Chondrocyte (in vitro differentiated cells): ENCODE measurements around the gene TTC3. TPM values are rescaled to one million over a fixed set of nuclear protein-coding genes. Genes with fewer than 3 reads are reported as not detected.
A peak's percentile ranks its signal among the peaks of the same experiment; 100 is the strongest.

Experiments used
- DNase-seq: peaks from one replicate; pipeline ENCODE4 v3.0.0; 2021; ENCODE audit warnings: mixed read lengths, low spot score
- H3K27ac Mint-ChIP-seq: one replicate; pipeline ENCODE4 v1.8.0; 2021; ENCODE audit warnings: mild to moderate bottlenecking, moderate library complexity, mixed read lengths; ENCODE audit not compliant: unreplicated experiment
- H3K27me3 Mint-ChIP-seq: 2 replicates; pipeline ENCODE4 v1.8.0; 2021; ENCODE audit warnings: low read depth, mixed read lengths
- H3K36me3 Mint-ChIP-seq: 2 replicates; pipeline ENCODE4 v1.8.0; 2021; ENCODE audit warnings: low read depth, mixed read lengths
- H3K4me1 Mint-ChIP-seq: 2 replicates; pipeline ENCODE4 v1.8.0; 2021; ENCODE audit warnings: low read depth, mild to moderate bottlenecking, mixed read lengths
- H3K4me3 Mint-ChIP-seq: one replicate; pipeline ENCODE4 v1.8.0; 2021; ENCODE audit warnings: mild to moderate bottlenecking, moderate library complexity, mixed read lengths; ENCODE audit not compliant: unreplicated experiment
- H3K9me3 Mint-ChIP-seq: 2 replicates; pipeline ENCODE4 v1.8.0; 2021; ENCODE audit warnings: low read depth, mixed read lengths
- CTCF ChIP-seq: fragments of 200-600 bp; sonication (generic); IDR thresholded peaks from 2 replicates; pipeline ENCODE4 v1.5.0; 2021; ENCODE audit warnings: antibody characterized with exemption, mild to moderate bottlenecking, moderate library complexity
- total RNA-seq: library from RNA; stranded (reverse); gene quantifications from 3 replicates; pipeline ENCODE4 v1.2.1, GENCODE V29; 2021

The TTC3 gene
- total RNA-seq, 1 donor from 2014 or later, result 258 TPM

GRCh38 chr21:37227071-37228002, 154.3 kb downstream of the TTC3 start:
- peak overlapping the region; percentile 41 for H3K27ac Mint-ChIP-seq
- H3K27me3 Mint-ChIP-seq, result no peaks in the 10 kb centered on the region
- peaks cover 50% of the 10 kb centered on the region for H3K36me3 Mint-ChIP-seq
- DNase-seq, result no peak
- no peaks in the 10 kb centered on the region for H3K9me3 Mint-ChIP-seq
- no peaks in the 10 kb centered on the region for H3K4me1 Mint-ChIP-seq
- TF ChIP-seq CTCF, result no peak
- H3K4me3 Mint-ChIP-seq, result no peak overlapping the region

- Mint-ChIP-seq H3K27ac (no peak overlapping the region), H3K36me3 (peaks cover 49% of the 10 kb centered on the region), H3K27me3 (no peaks in the 10 kb centered on the region), H3K4me3 (no peak overlapping the region), H3K9me3 (no peaks in the 10 kb centered on the region), H3K4me1 (no peaks in the 10 kb centered on the region)
- DNase-seq, result no peak
- no peak for TF ChIP-seq CTCF
Observed at GRCh38 chr21:37228003-37228400, 154.9 kb downstream of the TTC3 start.

DNA sequence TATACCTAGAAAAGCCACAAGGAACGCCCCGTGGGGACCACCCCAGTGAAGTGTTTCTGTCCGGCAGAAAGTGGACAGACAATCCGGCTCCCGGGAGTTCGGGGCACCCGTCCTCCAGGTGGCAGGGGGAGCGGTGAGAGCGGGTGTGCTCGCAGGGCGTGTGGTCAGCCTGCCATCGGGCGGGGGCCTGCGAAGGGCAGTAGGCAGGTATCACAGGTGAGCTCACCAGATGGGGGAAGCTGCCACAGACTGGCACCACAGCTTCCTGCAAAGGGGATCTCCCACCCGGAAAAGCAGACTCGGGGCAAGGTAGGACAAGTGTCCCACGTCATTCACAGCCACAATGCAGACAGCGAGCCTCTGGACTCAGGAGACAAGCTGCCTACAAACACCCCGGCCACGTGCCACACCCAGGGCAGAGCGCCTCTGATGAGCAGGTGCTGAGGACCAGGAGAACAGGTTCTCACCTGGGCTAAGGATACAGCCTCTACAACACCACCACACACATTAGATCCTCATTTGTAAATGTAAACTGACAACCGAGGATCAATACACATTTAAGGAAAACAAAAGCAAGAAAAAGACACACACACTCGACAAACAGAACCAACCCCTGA, 157.7 kb downstream of the TTC3 start:
- H3K9me3 Mint-ChIP-seq, result no peaks in the 10 kb centered on the region
- no peak overlapping the region for H3K4me3 Mint-ChIP-seq
- H3K27ac Mint-ChIP-seq, result no peak overlapping the region
- H3K27me3 Mint-ChIP-seq, result no peaks in the 10 kb centered on the region
- no peak for DNase-seq
- H3K4me1 Mint-ChIP-seq, result no peaks in the 10 kb centered on the region
- TF ChIP-seq CTCF, result no peak
- H3K36me3 Mint-ChIP-seq, result peaks cover 31% of the 10 kb centered on the region

DNA sequence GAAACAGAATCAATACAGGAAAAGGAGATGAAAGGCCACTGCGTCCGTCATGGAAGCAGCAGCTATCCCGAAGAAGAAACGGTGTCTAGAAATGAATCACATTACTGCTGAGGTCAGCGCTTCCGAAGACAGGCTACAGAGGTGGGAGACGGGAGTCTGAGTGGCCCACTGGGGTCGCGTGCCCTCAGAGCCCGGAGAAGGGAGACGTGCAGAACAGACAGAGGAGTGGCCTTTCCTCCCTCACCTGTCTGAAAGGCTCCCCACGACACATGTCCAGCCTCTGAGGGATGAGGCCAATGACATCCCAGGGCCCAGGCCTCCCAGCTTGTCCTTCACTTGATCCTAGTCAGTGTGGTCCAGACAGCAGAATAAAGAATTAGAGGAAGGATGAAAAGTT, 158.2 kb downstream of the TTC3 start:
- TF ChIP-seq CTCF, result no peak
- DNase-seq, result no peak
- Mint-ChIP-seq H3K36me3 (peaks cover 30% of the 10 kb centered on the region), H3K4me3 (no peak overlapping the region), H3K27me3 (no peaks in the 10 kb centered on the region), H3K4me1 (no peaks in the 10 kb centered on the region), H3K27ac (no peak overlapping the region), H3K9me3 (no peaks in the 10 kb centered on the region)

DNA sequence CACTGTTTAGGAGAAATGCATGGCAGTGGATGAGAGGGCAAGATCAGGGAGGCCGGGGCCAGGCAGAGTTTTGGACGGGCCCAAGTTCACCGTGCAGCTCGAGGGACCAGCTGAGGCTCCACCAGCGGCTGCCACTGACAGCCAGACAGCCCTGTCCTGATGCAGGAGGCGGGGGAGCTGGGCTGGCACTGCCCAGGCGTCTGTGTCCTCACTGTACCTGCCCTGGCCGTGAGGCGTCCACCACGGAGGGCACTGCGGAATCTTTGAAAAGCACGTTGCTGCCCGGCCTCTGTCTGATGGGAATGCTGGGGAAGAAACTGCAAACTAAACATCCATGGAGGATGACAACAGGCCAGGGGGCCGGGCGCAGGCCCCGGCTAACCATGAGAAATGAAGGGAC, 158.6 kb downstream of the TTC3 start:
- Mint-ChIP-seq H3K27ac (no peak overlapping the region), H3K36me3 (peaks cover 28% of the 10 kb centered on the region), H3K4me1 (no peaks in the 10 kb centered on the region), H3K9me3 (no peaks in the 10 kb centered on the region), H3K4me3 (no peak overlapping the region), H3K27me3 (no peaks in the 10 kb centered on the region)
- no peak for TF ChIP-seq CTCF
- DNase-seq, result no peak
